Peyer's patch (tissue), 4 donors: Measurements from ENCODE around the gene PDCD2.

Source experiments
- CTCF ChIP-seq, 6 experiments: fragments of 450-650 bp in 4 of 6; fragments of 200-600 bp in 2 of 6; sonication (generic) in 1 of 6; IDR thresholded peaks; one replicate each; pipeline ENCODE4 v1.5.1; 2017 to 2019; ENCODE audit warnings: antibody characterized with exemption in 6 of 6, mild to moderate bottlenecking in 3 of 6, moderate library complexity in 1 of 6
- POLR2A ChIP-seq, 2 donors: fragments of 450-650 bp; IDR thresholded peaks; one replicate each; pipeline ENCODE4 v1.5.1; 2017; ENCODE audit warnings: antibody characterized with exemption in 2 of 2, mild to moderate bottlenecking in 2 of 2, moderate library complexity in 2 of 2

GRCh38 chr6:170536671-170537070 lies 47.8 kb downstream of the PDCD2 start:
- no peak for TF ChIP-seq CTCF (IDR thresholded peaks at IDR 0.05)
- TF ChIP-seq POLR2A (IDR thresholded peaks at IDR 0.05): no peak
